Activated T-helper 17 cell treated with anti-CD3 and anti-CD28 coated beads, Interleukin-2, amount 50 U/mL, for 72 hours (primary cell): ENCODE results near the gene DOCK9. TPM values are rescaled to one million over a fixed set of nuclear protein-coding genes. Genes with fewer than 3 reads are reported as not detected.
"Not testable (repeated sequence)": the region's sequence is repeated elsewhere in the genome, so short reads cannot be mapped to it uniquely, and the experiment has no call there.

Source experiments
- ATAC-seq: fragments of 150-1000 bp; cut with Tn5 transposase; replicated peaks from 2 replicates; pipeline ENCODE4 v1.10.0; 2021; ENCODE audit warnings: mild to moderate bottlenecking, moderate library complexity
- H3K27ac Mint-ChIP-seq: one replicate; pipeline ENCODE4 v1.8.0; 2022; ENCODE audit warnings: mixed read lengths
- H3K27me3 Mint-ChIP-seq: one replicate; pipeline ENCODE4 v1.8.0; 2022; ENCODE audit warnings: mixed read lengths
- H3K36me3 Mint-ChIP-seq: one replicate; pipeline ENCODE4 v1.8.0; 2022; ENCODE audit warnings: low read depth, mild to moderate bottlenecking, mixed read lengths
- H3K4me1 Mint-ChIP-seq: one replicate; pipeline ENCODE4 v1.8.0; 2022; ENCODE audit warnings: mixed read lengths
- H3K4me3 Mint-ChIP-seq: one replicate; pipeline ENCODE4 v1.8.0; 2022; ENCODE audit warnings: mild to moderate bottlenecking, mixed read lengths
- H3K9me3 Mint-ChIP-seq: one replicate; pipeline ENCODE4 v1.8.0; 2022; ENCODE audit warnings: mixed read lengths
- total RNA-seq, 2 donors: library from RNA; stranded (reverse); gene quantifications; one replicate each; pipeline ENCODE4 v1.2.3, GENCODE V29; 2022

Gene DOCK9
- total RNA-seq, 2 donors from 2014 or later, result 50.2 to 70.4 TPM

- no peak overlapping the region for H3K4me3 Mint-ChIP-seq
Measured at GRCh38 chr13:98816406-98816805, 161.5 kb downstream of the DOCK9 start.

GRCh38 chr13:98813993-98814392, 163.9 kb downstream of the DOCK9 start:
- Mint-ChIP-seq H3K9me3 (no peaks in the 10 kb centered on the region), H3K4me3 (no peak overlapping the region), H3K27ac (no peak overlapping the region), H3K27me3 (no peaks in the 10 kb centered on the region), H3K4me1 (no peaks in the 10 kb centered on the region), H3K36me3 (peaks cover 48% of the 10 kb centered on the region)
- peak; percentile 40 for ATAC-seq

More at GRCh38 chr13:98816406-98816805, 161.5 kb downstream of the DOCK9 start:
- no peak for ATAC-seq
- Mint-ChIP-seq H3K27me3 (no peaks in the 10 kb centered on the region), H3K36me3 (peaks cover 45% of the 10 kb centered on the region), H3K9me3 (no peaks in the 10 kb centered on the region), H3K27ac (no peak overlapping the region), H3K4me1 (no peaks in the 10 kb centered on the region)

- not testable (repeated sequence) for ATAC-seq, H3K4me1 Mint-ChIP-seq
Measured at GRCh38 chr13:98812186-98812790, 165.6 kb downstream of the DOCK9 start.

GRCh38 chr13:98810746-98811145, 167.1 kb downstream of the DOCK9 start:
- Mint-ChIP-seq H3K9me3 (no peaks in the 10 kb centered on the region), H3K36me3 (peaks cover 54% of the 10 kb centered on the region), H3K27me3 (no peaks in the 10 kb centered on the region), H3K4me3 (no peak overlapping the region), H3K4me1 (no peaks in the 10 kb centered on the region), H3K27ac (no peak overlapping the region)
- ATAC-seq, result peak; percentile 16

More at GRCh38 chr13:98812186-98812790, 165.6 kb downstream of the DOCK9 start:
- H3K4me3 Mint-ChIP-seq, H3K27me3 Mint-ChIP-seq, H3K27ac Mint-ChIP-seq, H3K9me3 Mint-ChIP-seq: not testable (repeated sequence)
- H3K36me3 Mint-ChIP-seq, result peaks cover 56% of the 10 kb centered on the region

GRCh38 chr13:98809345-98809777, 168.5 kb downstream of the DOCK9 start:
- peaks cover 64% of the 10 kb centered on the region for H3K36me3 Mint-ChIP-seq
- H3K9me3 Mint-ChIP-seq, result no peaks in the 10 kb centered on the region
- no peak for ATAC-seq
- no peak overlapping the region for H3K4me3 Mint-ChIP-seq
- no peaks in the 10 kb centered on the region for H3K4me1 Mint-ChIP-seq
- H3K27me3 Mint-ChIP-seq, result no peaks in the 10 kb centered on the region
- H3K27ac Mint-ChIP-seq, result no peak overlapping the region

- no peak for ATAC-seq
- Mint-ChIP-seq H3K36me3 (peaks cover 78% of the 10 kb centered on the region), H3K27me3 (no peaks in the 10 kb centered on the region), H3K9me3 (no peaks in the 10 kb centered on the region), H3K27ac (no peak overlapping the region), H3K4me3 (no peak overlapping the region), H3K4me1 (no peaks in the 10 kb centered on the region)
Measured at GRCh38 chr13:98807774-98808173, 170.1 kb downstream of the DOCK9 start.

GRCh38 chr13:98804336-98804855, 173.5 kb downstream of the DOCK9 start:
- H3K9me3 Mint-ChIP-seq, result no peaks in the 10 kb centered on the region
- ATAC-seq, result no peak
- H3K4me1 Mint-ChIP-seq, result no peaks in the 10 kb centered on the region
- peaks cover 83% of the 10 kb centered on the region for H3K36me3 Mint-ChIP-seq
- no peak overlapping the region for H3K27ac Mint-ChIP-seq
- H3K4me3 Mint-ChIP-seq, result no peak overlapping the region
- no peaks in the 10 kb centered on the region for H3K27me3 Mint-ChIP-seq

GRCh38 chr13:98803921-98804320, 173.9 kb downstream of the DOCK9 start:
- H3K36me3 Mint-ChIP-seq, result peaks cover 83% of the 10 kb centered on the region
- H3K27ac Mint-ChIP-seq, result no peak overlapping the region
- no peaks in the 10 kb centered on the region for H3K27me3 Mint-ChIP-seq
- H3K4me1 Mint-ChIP-seq, result no peaks in the 10 kb centered on the region
- no peaks in the 10 kb centered on the region for H3K9me3 Mint-ChIP-seq
- no peak for ATAC-seq
- H3K4me3 Mint-ChIP-seq, result no peak overlapping the region

GRCh38 chr13:98803111-98803561, 174.7 kb downstream of the DOCK9 start:
- H3K27ac Mint-ChIP-seq, result no peak overlapping the region
- no peaks in the 10 kb centered on the region for H3K27me3 Mint-ChIP-seq
- no peak for ATAC-seq
- no peaks in the 10 kb centered on the region for H3K9me3 Mint-ChIP-seq
- no peak overlapping the region for H3K4me3 Mint-ChIP-seq
- H3K36me3 Mint-ChIP-seq, result peaks cover 84% of the 10 kb centered on the region
- H3K4me1 Mint-ChIP-seq, result no peaks in the 10 kb centered on the region

GRCh38 chr13:98802559-98802958, 175.3 kb downstream of the DOCK9 start:
- no peaks in the 10 kb centered on the region for H3K9me3 Mint-ChIP-seq
- H3K4me1 Mint-ChIP-seq, result no peaks in the 10 kb centered on the region
- H3K36me3 Mint-ChIP-seq, result peaks cover 84% of the 10 kb centered on the region
- no peak for ATAC-seq
- H3K27me3 Mint-ChIP-seq, result no peaks in the 10 kb centered on the region
- no peak overlapping the region for H3K4me3 Mint-ChIP-seq
- H3K27ac Mint-ChIP-seq, result no peak overlapping the region

- no peaks in the 10 kb centered on the region for H3K27me3 Mint-ChIP-seq
- peak overlapping the region; percentile 34 for H3K27ac Mint-ChIP-seq
- H3K4me1 Mint-ChIP-seq, result no peaks in the 10 kb centered on the region
- ATAC-seq, result no peak
- peaks cover 84% of the 10 kb centered on the region for H3K36me3 Mint-ChIP-seq
- no peak overlapping the region for H3K4me3 Mint-ChIP-seq
- H3K9me3 Mint-ChIP-seq, result no peaks in the 10 kb centered on the region
Measured at GRCh38 chr13:98801626-98802418, 176.0 kb downstream of the DOCK9 start.

- Mint-ChIP-seq H3K4me1 (no peaks in the 10 kb centered on the region), H3K27me3 (no peaks in the 10 kb centered on the region), H3K27ac (no peak overlapping the region), H3K9me3 (no peaks in the 10 kb centered on the region), H3K4me3 (no peak overlapping the region), H3K36me3 (peaks cover 86% of the 10 kb centered on the region)
- ATAC-seq, result no peak
Measured at GRCh38 chr13:98800078-98800477, 177.8 kb downstream of the DOCK9 start.

GRCh38 chr13:98798849-98799645, 178.8 kb downstream of the DOCK9 start:
- H3K27ac Mint-ChIP-seq, result no peak overlapping the region
- no peak overlapping the region for H3K4me3 Mint-ChIP-seq
- ATAC-seq, result no peak

GRCh38 chr13:98797456-98797855, 180.4 kb downstream of the DOCK9 start:
- peak overlapping the region; percentile 48 for H3K27ac Mint-ChIP-seq
- no peaks in the 10 kb centered on the region for H3K4me1 Mint-ChIP-seq
- no peak overlapping the region for H3K4me3 Mint-ChIP-seq
- H3K36me3 Mint-ChIP-seq, result peaks cover 89% of the 10 kb centered on the region
- H3K9me3 Mint-ChIP-seq, result no peaks in the 10 kb centered on the region
- no peak for ATAC-seq
- no peaks in the 10 kb centered on the region for H3K27me3 Mint-ChIP-seq

More at GRCh38 chr13:98798849-98799645, 178.8 kb downstream of the DOCK9 start:
- Mint-ChIP-seq H3K9me3 (no peaks in the 10 kb centered on the region), H3K27me3 (no peaks in the 10 kb centered on the region), H3K36me3 (peaks cover 87% of the 10 kb centered on the region), H3K4me1 (no peaks in the 10 kb centered on the region)
